GM10248 (cell line): ENCODE results near the gene PWWP2B.
"Not testable (repeated sequence)": the region's sequence is repeated elsewhere in the genome, so short reads cannot be mapped to it uniquely, and the experiment has no call there.

Experiments
- CTCF ChIA-PET: fragments of 300-600 bp; sonication (Branson Sonifier 250); formaldehyde crosslinking; extraction: SDS; loops from one replicate; lab custom pipeline; 2021; ENCODE audit warnings: antibody characterized with exemption; lab: Yijun Ruan, JAX
- POLR2A ChIA-PET: fragments of 350-650 bp; sonication (Branson Sonifier 250); formaldehyde crosslinking; extraction: SDS; loops from one replicate; lab custom pipeline; 2020; ENCODE audit warnings: antibody characterized with exemption; lab: Yijun Ruan, JAX
- DNase-seq: peaks from one replicate; pipeline ENCODE4 v3.0.0; 2012; ENCODE audit errors: extremely low spot score
- CTCF ChIP-seq: IDR thresholded peaks from 2 replicates; pipeline ENCODE4 v1.5.1; 2012; ENCODE audit warnings: mild to moderate bottlenecking, low read depth; ENCODE audit errors: extremely low read depth, missing control alignments, control extremely low read depth

PWWP2B gene

DNA sequence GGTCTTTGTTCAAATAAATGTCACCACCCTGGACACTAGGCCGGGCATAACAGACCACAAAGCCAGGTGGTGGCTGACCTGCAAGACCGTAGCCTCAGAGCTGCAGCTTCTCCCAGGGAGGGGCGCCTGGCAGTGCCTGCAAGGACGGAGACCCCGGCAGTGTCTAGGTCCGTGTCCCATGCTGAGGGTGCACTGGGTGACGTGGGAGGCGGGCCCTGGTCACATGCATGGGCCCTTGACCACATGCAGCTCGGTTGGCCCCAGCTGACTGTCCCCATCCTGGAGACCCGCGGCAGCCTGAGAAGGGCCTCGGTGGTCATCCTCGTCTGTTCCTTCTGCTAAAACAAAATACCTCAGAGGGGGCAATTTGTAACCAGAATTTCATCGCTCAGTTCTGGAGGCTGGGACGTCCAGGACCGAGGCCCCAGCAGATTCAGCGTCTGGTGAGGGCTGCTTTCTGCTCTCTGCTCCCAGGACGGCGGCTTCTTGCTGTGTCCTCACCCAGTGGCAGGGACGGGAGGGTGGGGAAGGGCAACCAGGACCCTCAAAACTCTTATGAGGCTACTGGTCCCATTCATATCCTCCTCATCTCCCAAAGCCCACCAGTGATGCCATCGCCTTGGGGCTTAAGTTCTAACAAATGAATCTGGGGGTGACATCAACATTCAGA is 36.8 kb downstream of the PWWP2B start:
- POLR2A ChIA-PET, result no interaction called here
- no peak for DNase-seq
- TF ChIP-seq CTCF, result no peak
- CTCF ChIA-PET, result interaction anchor here (1.0 to 1.2 kb wide), 2 partner anchors 10 to 13 kb away, joined by 3 read pairs; no protein-coding TSS in a partner anchor

- ChIA-PET POLR2A (no interaction called here), CTCF (interaction anchor here (1.2 kb wide), 1 partner anchor 12 kb away, joined by 3 read pairs; no protein-coding TSS in a partner anchor)
- TF ChIP-seq CTCF, result no peak
- DNase-seq, result no peak
Measured at GRCh38 chr10:132434405-132435005, 37.5 kb downstream of the PWWP2B start.

DNA sequence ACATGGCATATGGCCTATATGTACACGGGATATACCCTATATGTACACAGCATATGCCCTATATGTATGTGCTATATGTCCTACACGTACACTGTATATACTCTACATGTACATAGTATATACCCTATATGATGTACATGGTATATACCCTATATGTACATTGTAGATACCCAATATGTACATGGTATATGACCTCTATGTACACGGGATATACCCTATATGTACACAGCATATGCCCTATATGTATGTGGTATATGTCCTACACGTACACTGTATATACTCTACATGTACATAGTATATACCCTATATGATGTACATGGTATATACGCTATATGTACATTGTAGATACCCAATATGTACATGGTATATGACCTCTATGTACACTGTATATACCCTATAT is 38.3 kb downstream of the PWWP2B start:
- DNase-seq, result not testable (repeated sequence)

DNA sequence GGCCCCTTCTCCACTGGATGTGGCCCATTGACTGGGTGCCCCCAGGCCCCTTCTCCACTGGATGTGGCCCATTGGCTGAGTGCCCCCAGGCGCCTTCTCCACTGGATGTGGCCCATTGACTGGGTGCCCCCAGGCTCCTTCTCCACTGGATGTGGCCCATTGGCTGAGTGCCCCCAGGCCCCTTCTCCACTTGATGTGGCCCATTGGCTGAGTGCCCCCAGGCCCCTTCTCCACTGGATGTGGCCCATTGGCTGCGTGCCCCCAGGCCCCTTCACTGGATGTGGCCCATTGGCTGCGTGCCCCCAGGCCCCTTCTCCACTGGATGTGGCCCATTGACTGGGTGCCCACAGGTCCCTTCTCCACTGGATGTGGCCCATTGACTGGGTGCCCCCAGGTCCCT is 39.1 kb downstream of the PWWP2B start:
- DNase-seq, CTCF ChIA-PET, POLR2A ChIA-PET: not testable (repeated sequence)

More for the DNA sequence above, 38.3 kb downstream of the PWWP2B start:
- POLR2A ChIA-PET, CTCF ChIA-PET: not testable (repeated sequence)

DNA sequence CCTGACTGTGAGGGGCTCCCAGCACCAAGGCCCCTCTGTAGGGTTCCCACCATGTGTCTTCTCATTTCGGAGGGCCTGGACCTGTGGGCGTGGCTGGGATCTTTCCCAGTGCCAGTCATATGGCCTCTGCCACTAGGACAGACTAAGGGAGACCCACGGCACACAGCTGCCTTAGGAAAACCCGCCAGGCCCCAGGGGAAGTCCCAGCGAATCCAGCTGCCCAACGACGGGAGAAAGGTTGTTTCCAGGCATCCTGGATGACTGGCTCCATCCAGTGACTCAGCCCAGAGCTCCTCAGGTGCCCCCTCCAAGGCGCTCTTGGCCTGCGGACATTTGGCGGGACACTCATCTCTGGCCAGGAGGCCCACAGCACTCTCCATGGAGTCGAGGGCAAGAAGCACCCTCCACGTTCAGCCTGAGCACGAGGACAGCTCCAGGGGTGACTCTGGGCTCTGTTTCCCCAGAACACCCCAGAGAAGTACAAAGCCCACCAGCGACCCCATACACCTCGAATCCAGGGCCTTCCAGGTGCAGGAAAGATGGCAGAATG is 39.9 kb downstream of the PWWP2B start:
- ChIA-PET CTCF (interaction anchor here (1.4 kb wide), 1 partner anchor 10 kb away, joined by 3 read pairs; no protein-coding TSS in a partner anchor), POLR2A (no interaction called here)
- DNase-seq, result no peak
- no peak for TF ChIP-seq CTCF

- DNase-seq, result no peak
- CTCF ChIA-PET, result interaction anchor here (1.3 to 1.4 kb wide), 2 partner anchors 9 to 13 kb away, joined by 3 to 4 read pairs; no protein-coding TSS in a partner anchor
- POLR2A ChIA-PET, result no interaction called here
- no peak for TF ChIP-seq CTCF
Measured at GRCh38 chr10:132437541-132437950, 40.5 kb downstream of the PWWP2B start.

GRCh38 chr10:132438091-132439024 is 41.4 kb downstream of the PWWP2B start:
- ChIA-PET CTCF (interaction anchor here (0.7 to 1.4 kb wide), 3 partner anchors 9 to 14 kb away, joined by 3 to 4 read pairs (median 3); no protein-coding TSS in a partner anchor), POLR2A (no interaction called here)
- DNase-seq, result no peak
- no peak for TF ChIP-seq CTCF
